Measurements from ENCODE around the gene CALCB. TPM values are rescaled to one million over a fixed set of nuclear protein-coding genes. Genes with fewer than 3 reads are reported as not detected.

The CALCB gene
- total and polyA plus RNA-seq, 2 experiments from 2014 or later: not detected

DNA sequence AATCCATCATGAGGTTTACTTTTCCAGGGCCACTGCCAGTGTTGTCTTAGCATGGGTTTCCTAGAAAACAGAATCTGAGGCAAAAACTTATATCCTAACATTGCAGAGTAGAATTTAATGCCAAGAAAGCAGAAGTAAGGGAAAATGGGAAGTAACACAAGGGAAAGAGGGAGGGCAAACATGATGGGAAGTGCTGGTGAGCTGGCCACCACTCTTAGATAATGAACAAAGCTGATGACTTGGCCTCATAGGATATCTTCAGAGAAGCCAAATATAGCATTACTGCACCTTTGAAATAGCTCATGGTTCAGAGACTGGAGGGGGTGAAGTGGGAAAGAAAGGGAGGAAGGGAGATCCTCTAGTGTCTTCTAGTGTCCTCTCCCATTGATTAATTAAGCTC, 24.8 kb upstream of the CALCB start:
- TF ChIP-seq EZH2 (IDR thresholded peaks at IDR 0.05; ENCODE audit: insufficient read depth, poor library complexity, severe bottlenecking) (no peak), EZH2phosphoT487 (IDR thresholded peaks at IDR 0.05; ENCODE audit: insufficient read depth, low read depth) (no peak)
- no peak overlapping the region for H3K27ac ChIP-seq
- no peaks in the 10 kb centered on the region; the same call in 1 of the 2 replicates for H3F3A ChIP-seq (ENCODE audit: insufficient read depth)
- no peak overlapping the region for H2AFZ ChIP-seq
- in situ Hi-C loops (cut with MboI): no loop called here
- H3K4me3 ChIP-seq: no peak overlapping the region
- H3K36me3 ChIP-seq (ENCODE audit: low read depth): no peaks in the 10 kb centered on the region
- no peaks in the 10 kb centered on the region for H3K79me2 ChIP-seq (ENCODE audit: insufficient read depth)
- peaks cover 9% of the 10 kb centered on the region for H3K4me1 ChIP-seq (ENCODE audit: insufficient read depth)
- no peak overlapping the region for H3K9ac ChIP-seq
- H3K4me2 ChIP-seq (ENCODE audit: unreplicated experiment): no peak overlapping the region
- H3K27me3 ChIP-seq (replicated peaks; ENCODE audit: insufficient read depth): peaks cover 4% of the 10 kb centered on the region
- DNase-seq: no peak
- H3K9me2 ChIP-seq (ENCODE audit: insufficient read depth): no peaks in the 10 kb centered on the region
- H3K9me3 ChIP-seq (ENCODE audit: low read depth): no peaks in the 10 kb centered on the region
- H4K20me1 ChIP-seq (ENCODE audit: insufficient read depth): no peaks in the 10 kb centered on the region

- no peak overlapping the region for H3K4me3 ChIP-seq
- no peaks in the 10 kb centered on the region for H3K9me3 ChIP-seq (ENCODE audit: low read depth)
- H3K4me2 ChIP-seq (ENCODE audit: unreplicated experiment): no peak overlapping the region
- H4K20me1 ChIP-seq (ENCODE audit: insufficient read depth): no peaks in the 10 kb centered on the region
- H3K36me3 ChIP-seq (ENCODE audit: low read depth): no peaks in the 10 kb centered on the region
- no peaks in the 10 kb centered on the region for H3K79me2 ChIP-seq (ENCODE audit: insufficient read depth)
- no peaks in the 10 kb centered on the region for H3K9me2 ChIP-seq (ENCODE audit: insufficient read depth)
- peaks cover 13% of the 10 kb centered on the region for H3K4me1 ChIP-seq (ENCODE audit: insufficient read depth)
- peak overlapping the region; percentile 12; the same call in 1 of the 2 replicates for H2AFZ ChIP-seq
- in situ Hi-C loops (cut with MboI): no loop called here
- peaks cover 3% of the 10 kb centered on the region for H3K27me3 ChIP-seq (replicated peaks; ENCODE audit: insufficient read depth)
- TF ChIP-seq EZH2 (IDR thresholded peaks at IDR 0.05; ENCODE audit: insufficient read depth, poor library complexity, severe bottlenecking) (no peak), EZH2phosphoT487 (IDR thresholded peaks at IDR 0.05; ENCODE audit: insufficient read depth, low read depth) (no peak)
- WGBS, 2 experiments (ENCODE audit: low coverage in 1 of 2, low lambda C conversion rate in 2 of 2, missing lambda C conversion rate in 2 of 2): 57 to 59% methylated on average over 1 of the region's 1 CpG
- no peaks in the 10 kb centered on the region; the same call in 1 of the 2 replicates for H3F3A ChIP-seq (ENCODE audit: insufficient read depth)
- DNase-seq: peak; percentile 68
- H3K9ac ChIP-seq: no peak overlapping the region
- peak overlapping the region; percentile 24; the same call in 1 of the 2 replicates for H3K27ac ChIP-seq
These were observed 20.2 kb upstream of the CALCB start for GRCh38 chr11:15053191-15053685.

DNA sequence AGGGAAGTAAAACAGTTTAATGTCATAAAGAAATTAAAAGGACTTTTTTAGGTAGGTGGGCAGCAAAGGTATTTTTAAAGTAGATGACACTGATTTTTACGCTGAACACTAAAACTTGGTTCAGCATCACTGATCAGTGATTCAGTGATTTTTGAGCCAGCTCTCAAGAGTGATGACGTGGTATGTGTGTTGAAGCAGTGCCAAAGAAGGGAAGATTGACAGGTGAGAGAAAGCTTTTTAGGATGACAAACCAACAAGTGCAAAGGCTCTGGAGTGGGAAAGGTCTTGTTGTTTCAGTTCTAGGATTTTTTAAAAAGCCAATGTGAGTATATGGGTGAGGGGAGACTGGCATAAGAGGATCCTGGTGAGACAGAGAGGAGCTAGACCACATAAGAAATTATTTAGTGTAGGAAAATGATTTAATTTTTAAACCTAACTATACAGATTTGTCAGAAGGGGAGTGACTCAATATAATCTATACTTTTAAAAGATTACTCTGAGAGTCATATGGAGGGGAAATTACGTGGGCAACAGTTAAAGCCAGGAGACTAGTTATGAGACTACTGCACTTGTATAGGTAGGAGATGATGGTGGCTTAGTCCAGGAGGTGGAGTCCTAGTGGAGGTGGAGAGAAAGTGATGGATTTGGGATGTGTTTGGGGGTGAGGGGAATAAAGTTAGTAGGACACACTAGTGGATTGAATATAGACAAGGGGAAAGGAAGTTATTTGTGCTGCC, 17.6 kb upstream of the CALCB start:
- no peak for DNase-seq
- peaks cover 13% of the 10 kb centered on the region for H3K4me1 ChIP-seq (ENCODE audit: insufficient read depth)
- H3K27me3 ChIP-seq (replicated peaks; ENCODE audit: insufficient read depth): peaks cover 3% of the 10 kb centered on the region
- no peaks in the 10 kb centered on the region for H3K9me2 ChIP-seq (ENCODE audit: insufficient read depth)
- no peak overlapping the region for H2AFZ ChIP-seq
- no peaks in the 10 kb centered on the region for H3K9me3 ChIP-seq (ENCODE audit: low read depth)
- H3K36me3 ChIP-seq (ENCODE audit: low read depth): no peaks in the 10 kb centered on the region
- in situ Hi-C loops (cut with MboI): no loop called here
- no peak overlapping the region for H3K4me2 ChIP-seq (ENCODE audit: unreplicated experiment)
- H3K9ac ChIP-seq: no peak overlapping the region
- TF ChIP-seq EZH2 (IDR thresholded peaks at IDR 0.05; ENCODE audit: insufficient read depth, poor library complexity, severe bottlenecking): no peak
- no peak for TF ChIP-seq EZH2phosphoT487 (IDR thresholded peaks at IDR 0.05; ENCODE audit: insufficient read depth, low read depth)
- H3K79me2 ChIP-seq (ENCODE audit: insufficient read depth): no peaks in the 10 kb centered on the region
- no peak overlapping the region for H3K4me3 ChIP-seq
- no peaks in the 10 kb centered on the region for H4K20me1 ChIP-seq (ENCODE audit: insufficient read depth)
- no peak overlapping the region for H3K27ac ChIP-seq
- 28 to 30% methylated on average over 3 of the region's 3 CpGs for WGBS, 2 experiments (ENCODE audit: low coverage in 1 of 2, low lambda C conversion rate in 2 of 2, missing lambda C conversion rate in 2 of 2)
- H3F3A ChIP-seq (ENCODE audit: insufficient read depth): no peaks in the 10 kb centered on the region; the same call in 1 of the 2 replicates

DNA sequence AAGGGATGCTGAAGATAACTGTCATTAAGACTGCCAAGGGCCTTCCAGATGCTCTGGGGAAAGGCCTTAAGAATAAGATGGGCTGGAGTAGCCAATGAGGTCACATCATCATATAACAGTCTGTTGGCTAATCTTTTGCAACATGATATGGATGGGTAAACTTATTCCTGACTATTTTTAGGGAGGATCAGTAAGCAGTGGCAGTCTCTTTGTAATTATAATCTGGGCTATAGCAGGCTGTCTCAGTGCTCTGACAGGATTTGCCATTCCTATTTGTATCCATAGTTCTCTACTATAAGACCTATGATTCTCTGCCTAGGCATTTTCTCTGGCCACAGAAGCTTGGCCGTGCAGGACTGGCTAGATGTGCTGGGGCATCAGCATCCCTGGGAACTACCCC, 16.1 kb upstream of the CALCB start:
- no peak overlapping the region for H3K27ac ChIP-seq
- TF ChIP-seq EZH2phosphoT487 (IDR thresholded peaks at IDR 0.05; ENCODE audit: insufficient read depth, low read depth): no peak
- TF ChIP-seq EZH2 (IDR thresholded peaks at IDR 0.05; ENCODE audit: insufficient read depth, poor library complexity, severe bottlenecking): no peak
- H3K9ac ChIP-seq: no peak overlapping the region
- peaks cover 3% of the 10 kb centered on the region for H3K27me3 ChIP-seq (replicated peaks; ENCODE audit: insufficient read depth)
- H3K36me3 ChIP-seq (ENCODE audit: low read depth): no peaks in the 10 kb centered on the region
- H3K9me2 ChIP-seq (ENCODE audit: insufficient read depth): no peaks in the 10 kb centered on the region
- no peak overlapping the region for H3K4me2 ChIP-seq (ENCODE audit: unreplicated experiment)
- no peaks in the 10 kb centered on the region for H3K9me3 ChIP-seq (ENCODE audit: low read depth)
- in situ Hi-C loops (cut with MboI): no loop called here
- no peaks in the 10 kb centered on the region for H3K79me2 ChIP-seq (ENCODE audit: insufficient read depth)
- no peak for DNase-seq
- peaks cover 13% of the 10 kb centered on the region for H3K4me1 ChIP-seq (ENCODE audit: insufficient read depth)
- 27 to 39% methylated on average over 1 of the region's 1 CpG for WGBS, 2 experiments (ENCODE audit: low coverage in 1 of 2, low lambda C conversion rate in 2 of 2, missing lambda C conversion rate in 2 of 2)
- no peak overlapping the region for H2AFZ ChIP-seq
- H3K4me3 ChIP-seq: no peak overlapping the region
- no peaks in the 10 kb centered on the region; the same call in 1 of the 2 replicates for H3F3A ChIP-seq (ENCODE audit: insufficient read depth)
- no peaks in the 10 kb centered on the region for H4K20me1 ChIP-seq (ENCODE audit: insufficient read depth)
